ENCODE data around the gene ERC1.
"Not testable (repeated sequence)": the region's sequence is repeated elsewhere in the genome, so short reads cannot be mapped to it uniquely, and the experiment has no call there.

The ERC1 gene

GRCh38 chr12:1297639-1298175, 306.7 kb downstream of the ERC1 start:
- DNase-seq, result no peak

GRCh38 chr12:1300460-1300859, 309.4 kb downstream of the ERC1 start:
- no peak for DNase-seq

GRCh38 chr12:1302201-1302870, 311.3 kb downstream of the ERC1 start:
- DNase-seq, result no peak

- no peak for DNase-seq
Observed at GRCh38 chr12:1305063-1305434, 314.0 kb downstream of the ERC1 start.

- no peak for DNase-seq
Observed at GRCh38 chr12:1305791-1306500, 314.9 kb downstream of the ERC1 start.

GRCh38 chr12:1306817-1307216, 315.8 kb downstream of the ERC1 start:
- DNase-seq, result no peak

GRCh38 chr12:1307796-1308195, 316.8 kb downstream of the ERC1 start:
- no peak for DNase-seq

- no peak for DNase-seq
Observed at GRCh38 chr12:1309613-1310012, 318.6 kb downstream of the ERC1 start.

- DNase-seq, result no peak
Observed at GRCh38 chr12:1310653-1311052, 319.6 kb downstream of the ERC1 start.

GRCh38 chr12:1311145-1311544, 320.1 kb downstream of the ERC1 start:
- no peak for DNase-seq

- no peak for DNase-seq
Observed at GRCh38 chr12:1313906-1314305, 322.9 kb downstream of the ERC1 start.

- no peak for DNase-seq
Observed at GRCh38 chr12:1314523-1314922, 323.5 kb downstream of the ERC1 start.

- DNase-seq, result not testable (repeated sequence)
Observed at GRCh38 chr12:1316991-1317390, 326.0 kb downstream of the ERC1 start.

- DNase-seq, result peak; percentile 4
Observed at GRCh38 chr12:1318327-1319031, 327.5 kb downstream of the ERC1 start.

- DNase-seq, result no peak
Observed at GRCh38 chr12:1319212-1319611, 328.2 kb downstream of the ERC1 start.

- DNase-seq, result no peak
Observed at GRCh38 chr12:1320021-1320420, 329.0 kb downstream of the ERC1 start.

- no peak for DNase-seq
Observed at GRCh38 chr12:1322821-1323220, 331.8 kb downstream of the ERC1 start.

GRCh38 chr12:1324099-1324498, 333.1 kb downstream of the ERC1 start:
- DNase-seq, result no peak

GRCh38 chr12:1324910-1325309, 333.9 kb downstream of the ERC1 start:
- DNase-seq, result no peak

GRCh38 chr12:1325666-1326065, 334.6 kb downstream of the ERC1 start:
- DNase-seq, result no peak

- DNase-seq, result no peak
Observed at GRCh38 chr12:1326258-1326657, 335.2 kb downstream of the ERC1 start.

GRCh38 chr12:1328391-1328790, 337.4 kb downstream of the ERC1 start:
- no peak for DNase-seq

- DNase-seq, result no peak
Observed at GRCh38 chr12:1329784-1330476, 338.9 kb downstream of the ERC1 start.
